ENCODE data around the gene CHD6.

DNA sequence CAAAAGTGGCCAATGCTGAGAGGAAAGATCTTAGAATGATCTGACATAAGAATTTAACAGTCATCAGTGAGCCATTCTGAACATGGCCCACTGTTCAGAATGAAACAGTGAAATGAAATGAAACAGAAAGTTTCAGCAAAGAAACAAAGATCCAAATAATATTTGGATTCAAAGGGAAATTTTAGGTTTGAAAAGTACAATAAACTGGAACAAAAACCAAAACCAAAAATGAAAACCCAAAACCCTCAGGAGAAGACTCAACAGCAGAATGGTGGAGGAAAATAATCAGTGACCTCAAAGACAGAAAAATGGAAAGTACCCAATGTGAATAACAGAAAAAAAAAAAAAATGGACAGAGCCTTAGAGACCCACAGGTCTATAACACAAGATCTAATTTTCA, 185.4 kb downstream of the CHD6 start:
- TF ChIP-seq, protein P1, sequence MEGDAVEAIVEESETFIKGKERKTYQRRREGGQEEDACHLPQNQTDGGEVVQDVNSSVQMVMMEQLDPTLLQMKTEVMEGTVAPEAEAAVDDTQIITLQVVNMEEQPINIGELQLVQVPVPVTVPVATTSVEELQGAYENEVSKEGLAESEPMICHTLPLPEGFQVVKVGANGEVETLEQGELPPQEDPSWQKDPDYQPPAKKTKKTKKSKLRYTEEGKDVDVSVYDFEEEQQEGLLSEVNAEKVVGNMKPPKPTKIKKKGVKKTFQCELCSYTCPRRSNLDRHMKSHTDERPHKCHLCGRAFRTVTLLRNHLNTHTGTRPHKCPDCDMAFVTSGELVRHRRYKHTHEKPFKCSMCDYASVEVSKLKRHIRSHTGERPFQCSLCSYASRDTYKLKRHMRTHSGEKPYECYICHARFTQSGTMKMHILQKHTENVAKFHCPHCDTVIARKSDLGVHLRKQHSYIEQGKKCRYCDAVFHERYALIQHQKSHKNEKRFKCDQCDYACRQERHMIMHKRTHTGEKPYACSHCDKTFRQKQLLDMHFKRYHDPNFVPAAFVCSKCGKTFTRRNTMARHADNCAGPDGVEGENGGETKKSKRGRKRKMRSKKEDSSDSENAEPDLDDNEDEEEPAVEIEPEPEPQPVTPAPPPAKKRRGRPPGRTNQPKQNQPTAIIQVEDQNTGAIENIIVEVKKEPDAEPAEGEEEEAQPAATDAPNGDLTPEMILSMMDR (IDR thresholded peaks at IDR 0.05): no peak
- TF ChIP-seq POLR2A (IDR thresholded peaks at IDR 0.05) (no peak), POLR2AphosphoS5 (IDR thresholded peaks at IDR 0.05) (no peak)

Measured in sigmoid colon (tissue), 4 donors.